Stimulated activated CD8-positive, alpha-beta memory T cell treated with anti-CD3 and anti-CD28 coated beads, Interleukin-12 subunit alpha, Interleukin-12 subunit beta, amount 100 ng/mL, for 24 hours (primary cell): ENCODE data around the gene KRT25.

Experiments
- DNase-seq: peaks from one replicate; pipeline ENCODE4 v3.0.0-alpha.2; 2020; ENCODE audit errors: extremely low read depth

Gene KRT25

GRCh38 chr17:40755231-40755630 lies at the start of gene KRT25:
KRT25 (minus strand) TSS chr17:40755331; CDS start chr17:40755271, 60 bp downstream.
- no peak for DNase-seq

- peak; percentile 35 for DNase-seq
Measured at GRCh38 chr17:40803617-40804082, 48.5 kb upstream of the KRT25 start.

- DNase-seq = no peak
Measured at GRCh38 chr17:40801157-40801556, 46.0 kb upstream of the KRT25 start.

- DNase-seq = no peak
Measured at GRCh38 chr17:40800381-40800780, 45.2 kb upstream of the KRT25 start.

- no peak for DNase-seq
Measured at GRCh38 chr17:40799859-40800258, 44.7 kb upstream of the KRT25 start, which contains the start of gene KRT28. KRT28 (minus strand) TSS chr17:40799959; CDS start chr17:40799893, 66 bp downstream.

- no peak for DNase-seq
Measured at GRCh38 chr17:40796846-40797245, 41.7 kb upstream of the KRT25 start.

GRCh38 chr17:40795019-40795667 lies 40.0 kb upstream of the KRT25 start:
- no peak for DNase-seq

- no peak for DNase-seq
Measured at GRCh38 chr17:40794466-40794865, 39.3 kb upstream of the KRT25 start.

- DNase-seq = no peak
Measured at GRCh38 chr17:40793832-40794231, 38.7 kb upstream of the KRT25 start.

GRCh38 chr17:40791787-40792436 lies 36.8 kb upstream of the KRT25 start:
- no peak for DNase-seq

- no peak for DNase-seq
Measured at GRCh38 chr17:40791111-40791510, 36.0 kb upstream of the KRT25 start.

- DNase-seq = no peak
Measured at GRCh38 chr17:40782450-40782849, 27.3 kb upstream of the KRT25 start, which contains the start of gene KRT27. KRT27 (minus strand) TSS chr17:40782550; CDS start chr17:40782493, 57 bp downstream.

- no peak for DNase-seq
Measured at GRCh38 chr17:40779181-40779909, 24.2 kb upstream of the KRT25 start.

GRCh38 chr17:40778461-40778860 lies 23.3 kb upstream of the KRT25 start:
- DNase-seq = no peak

GRCh38 chr17:40777971-40778370 lies 22.8 kb upstream of the KRT25 start:
- DNase-seq = no peak

GRCh38 chr17:40777459-40777858 lies 22.3 kb upstream of the KRT25 start:
- DNase-seq = no peak

GRCh38 chr17:40775945-40776344 lies 20.8 kb upstream of the KRT25 start:
- no peak for DNase-seq

GRCh38 chr17:40772101-40772500 lies 17.0 kb upstream of the KRT25 start, which contains the start of gene KRT26:
KRT26 (minus strand) TSS chr17:40772201; CDS start chr17:40772113, 88 bp downstream.
- no peak for DNase-seq

- DNase-seq = no peak
Measured at GRCh38 chr17:40765657-40766056, 10.5 kb upstream of the KRT25 start.

GRCh38 chr17:40763752-40764151 lies 8.6 kb upstream of the KRT25 start:
- no peak for DNase-seq

GRCh38 chr17:40760105-40761016 lies 5.2 kb upstream of the KRT25 start:
- no peak for DNase-seq
